Measurements from ENCODE around the gene SLC25A41. TPM values are rescaled to one million over a fixed set of nuclear protein-coding genes. Genes with fewer than 3 reads are reported as not detected.

SLC25A41 gene
- 1.2 to 1.8 TPM (median 1.6 TPM) in 3 replicates for total RNA-seq

DNA sequence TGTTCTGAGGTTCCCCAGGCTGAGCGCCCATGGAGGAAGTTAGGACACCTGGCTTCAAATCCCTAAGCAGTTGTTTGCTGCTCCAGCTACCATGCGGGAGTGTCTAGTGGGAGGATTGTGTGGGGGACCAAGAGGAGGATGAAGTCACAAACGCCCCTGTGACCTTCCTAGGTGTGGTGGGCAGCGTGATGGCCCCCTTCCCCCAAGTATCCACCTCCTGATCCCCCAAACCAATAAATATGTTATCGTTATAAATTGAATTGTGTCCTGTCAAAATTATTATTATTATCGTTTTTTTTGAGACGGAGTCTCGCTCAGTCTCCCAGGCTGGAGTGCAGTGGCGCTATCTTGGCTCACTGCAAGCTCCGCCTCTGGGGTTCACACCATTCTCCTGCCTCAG lies at the start of gene SLC25A41:
TSS of gene SLC25A41 (minus strand) at position 101 of the 400 bp plus-strand sequence. CDS start at position 31, 70 bp downstream.
- DNase-seq (ENCODE audit: low spot score in 2 of 2, unreplicated experiment in 2 of 2): no peak
- Mint-ChIP-seq H3K4me3 (no peak within 1 kb of the TSS), H3K36me3 (no peaks in the 10 kb centered on the region), H3K4me1 (no peaks in the 10 kb centered on the region), H3K27me3 (ENCODE audit: low read depth) (peaks cover 21% of the 10 kb centered on the region), H3K9me3 (no peaks in the 10 kb centered on the region), H3K27ac (no peak within 1 kb of the TSS)
- TF ChIP-seq, protein P1, sequence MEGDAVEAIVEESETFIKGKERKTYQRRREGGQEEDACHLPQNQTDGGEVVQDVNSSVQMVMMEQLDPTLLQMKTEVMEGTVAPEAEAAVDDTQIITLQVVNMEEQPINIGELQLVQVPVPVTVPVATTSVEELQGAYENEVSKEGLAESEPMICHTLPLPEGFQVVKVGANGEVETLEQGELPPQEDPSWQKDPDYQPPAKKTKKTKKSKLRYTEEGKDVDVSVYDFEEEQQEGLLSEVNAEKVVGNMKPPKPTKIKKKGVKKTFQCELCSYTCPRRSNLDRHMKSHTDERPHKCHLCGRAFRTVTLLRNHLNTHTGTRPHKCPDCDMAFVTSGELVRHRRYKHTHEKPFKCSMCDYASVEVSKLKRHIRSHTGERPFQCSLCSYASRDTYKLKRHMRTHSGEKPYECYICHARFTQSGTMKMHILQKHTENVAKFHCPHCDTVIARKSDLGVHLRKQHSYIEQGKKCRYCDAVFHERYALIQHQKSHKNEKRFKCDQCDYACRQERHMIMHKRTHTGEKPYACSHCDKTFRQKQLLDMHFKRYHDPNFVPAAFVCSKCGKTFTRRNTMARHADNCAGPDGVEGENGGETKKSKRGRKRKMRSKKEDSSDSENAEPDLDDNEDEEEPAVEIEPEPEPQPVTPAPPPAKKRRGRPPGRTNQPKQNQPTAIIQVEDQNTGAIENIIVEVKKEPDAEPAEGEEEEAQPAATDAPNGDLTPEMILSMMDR (IDR thresholded peaks at IDR 0.05; ENCODE audit: unreplicated experiment): no peak

DNA sequence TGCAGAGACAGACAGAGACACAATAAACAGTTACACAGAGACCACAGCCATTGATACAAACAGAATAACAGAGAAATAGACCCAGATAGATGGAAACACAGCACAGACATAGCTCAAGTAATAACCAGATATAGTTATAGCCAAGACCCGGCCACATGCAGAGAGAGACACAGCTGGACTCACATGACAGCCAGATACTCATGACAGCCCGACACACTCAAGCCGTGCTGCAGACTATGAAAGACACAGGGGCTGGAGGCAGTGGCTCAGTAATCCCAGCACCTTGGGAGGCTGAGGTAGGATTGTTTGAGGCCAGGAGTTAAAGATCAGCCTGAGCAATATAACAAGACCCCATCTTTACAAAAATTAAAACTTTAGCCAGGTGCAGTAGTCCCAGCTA lies 49.7 kb upstream of the SLC25A41 start:
- H3K27me3 Mint-ChIP-seq (ENCODE audit: low read depth): peaks cover 19% of the 10 kb centered on the region
- H3K27ac Mint-ChIP-seq: no peak overlapping the region
- no peaks in the 10 kb centered on the region for H3K4me1 Mint-ChIP-seq
- TF ChIP-seq, protein P1 (IDR thresholded peaks at IDR 0.05; ENCODE audit: unreplicated experiment): no peak
- H3K36me3 Mint-ChIP-seq: no peaks in the 10 kb centered on the region
- no peak for DNase-seq (ENCODE audit: low spot score in 2 of 2, unreplicated experiment in 2 of 2)
- no peaks in the 10 kb centered on the region for H3K9me3 Mint-ChIP-seq
- no peak overlapping the region for H3K4me3 Mint-ChIP-seq

DNA sequence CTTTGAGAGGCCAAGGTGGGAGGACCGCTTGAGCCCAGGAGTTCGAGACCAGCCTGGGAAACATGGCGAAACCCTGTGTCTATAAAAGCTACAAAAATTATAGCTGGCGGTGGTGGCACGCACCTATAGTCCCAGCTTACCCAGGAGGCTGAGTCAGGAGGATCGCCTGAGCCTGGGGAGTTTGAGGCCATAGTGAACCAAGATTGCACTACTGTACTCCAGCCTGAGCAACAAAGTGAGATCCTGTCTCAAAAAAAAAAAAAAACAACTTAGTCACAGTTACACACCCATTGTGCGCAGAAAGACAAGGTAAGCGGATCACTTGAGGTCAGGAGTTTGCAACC lies 48.8 kb upstream of the SLC25A41 start:
- no peaks in the 10 kb centered on the region for H3K4me1 Mint-ChIP-seq
- peaks cover 21% of the 10 kb centered on the region for H3K27me3 Mint-ChIP-seq (ENCODE audit: low read depth)
- no peak for DNase-seq (ENCODE audit: low spot score in 2 of 2, unreplicated experiment in 2 of 2)
- H3K4me3 Mint-ChIP-seq: no peak overlapping the region
- TF ChIP-seq, protein P1 (IDR thresholded peaks at IDR 0.05; ENCODE audit: unreplicated experiment): no peak
- no peaks in the 10 kb centered on the region for H3K9me3 Mint-ChIP-seq
- H3K36me3 Mint-ChIP-seq: no peaks in the 10 kb centered on the region
- no peak overlapping the region for H3K27ac Mint-ChIP-seq

DNA sequence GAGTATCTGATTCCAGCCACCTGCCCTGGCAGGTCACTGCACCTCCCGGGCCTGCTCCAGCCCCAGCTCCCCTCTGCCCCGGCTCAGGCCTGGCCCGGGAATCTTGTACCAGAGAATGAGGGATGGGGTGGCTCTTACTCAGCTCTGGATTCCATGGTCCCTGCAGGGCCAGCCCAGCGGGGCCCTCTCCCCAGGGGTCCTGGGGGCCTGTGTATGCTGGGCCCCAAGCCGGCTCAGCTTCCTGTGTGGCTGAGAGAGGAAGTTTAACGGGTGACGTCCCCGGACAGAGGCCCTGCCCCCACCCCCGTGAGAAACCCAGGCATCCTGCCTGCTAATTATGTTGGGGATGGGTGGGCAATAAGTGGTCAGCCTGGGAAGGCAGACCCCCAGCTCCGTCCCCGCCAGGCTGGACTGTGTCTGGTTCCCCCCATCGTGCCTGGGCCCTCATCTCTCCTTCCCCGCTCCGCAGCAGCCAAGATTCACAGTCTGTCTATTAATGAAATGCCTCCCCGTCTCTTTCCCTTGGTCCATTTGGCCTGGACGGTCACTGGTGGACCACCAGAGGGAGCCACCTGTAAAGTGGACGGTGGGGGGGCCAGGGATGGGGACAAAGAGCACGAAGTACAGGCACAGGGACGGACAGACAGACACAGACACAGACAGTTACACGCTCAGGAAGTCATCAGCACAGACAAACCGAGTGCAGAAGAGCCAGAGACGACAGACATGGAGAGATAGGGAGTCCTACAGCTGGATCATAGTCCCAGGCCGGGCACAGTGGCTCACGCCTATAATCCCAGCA lies 48.2 kb upstream of the SLC25A41 start, which contains the start of gene DENND1C:
TSS of gene DENND1C (minus strand) at position 247 of the 802 bp plus-strand sequence. CDS start at position 155, 92 bp downstream.
- Mint-ChIP-seq H3K4me3 (no peak within 1 kb of the TSS), H3K36me3 (no peaks in the 10 kb centered on the region), H3K27ac (no peak within 1 kb of the TSS)

DNA sequence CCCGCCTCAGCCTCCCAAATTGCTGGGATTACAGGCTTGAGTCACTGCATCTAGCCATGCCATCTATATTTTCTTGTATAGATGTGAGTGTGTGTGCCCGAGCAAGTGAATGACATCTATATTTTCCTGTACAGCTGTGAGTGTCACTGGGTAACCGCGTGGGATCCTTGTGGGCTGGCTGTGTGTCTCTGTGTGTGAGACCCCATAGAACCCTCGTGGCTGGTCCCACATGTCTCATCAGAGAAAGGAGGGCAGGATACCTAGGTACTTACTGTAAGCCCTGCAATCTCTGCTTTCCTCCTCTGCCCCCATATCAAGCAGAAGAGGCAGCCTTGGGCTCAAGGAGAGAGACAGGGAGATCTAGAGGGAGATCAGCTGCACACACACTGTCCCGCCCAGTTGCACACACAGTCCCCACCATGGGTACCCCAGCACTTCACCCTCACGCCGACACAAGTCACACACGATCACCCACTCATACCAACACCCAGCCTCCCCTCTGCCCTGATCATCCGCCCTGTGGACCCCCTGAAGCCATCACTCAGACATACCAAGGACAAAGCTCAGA lies 47.4 kb upstream of the SLC25A41 start:
- peaks cover 30% of the 10 kb centered on the region for H3K27me3 Mint-ChIP-seq (ENCODE audit: low read depth)
- H3K4me1 Mint-ChIP-seq: no peaks in the 10 kb centered on the region
- TF ChIP-seq, protein P1 (IDR thresholded peaks at IDR 0.05; ENCODE audit: unreplicated experiment): no peak
- H3K9me3 Mint-ChIP-seq: no peaks in the 10 kb centered on the region
- no peaks in the 10 kb centered on the region for H3K36me3 Mint-ChIP-seq
- no peak for DNase-seq (ENCODE audit: low spot score in 2 of 2, unreplicated experiment in 2 of 2)
- H3K27ac Mint-ChIP-seq: no peak overlapping the region
- H3K4me3 Mint-ChIP-seq: no peak overlapping the region

More for the DNA sequence above, 48.2 kb upstream of the SLC25A41 start, which contains the start of gene DENND1C:
- H3K9me3 Mint-ChIP-seq: no peaks in the 10 kb centered on the region
- no peak for DNase-seq (ENCODE audit: low spot score in 2 of 2, unreplicated experiment in 2 of 2)
- peaks cover 24% of the 10 kb centered on the region for H3K27me3 Mint-ChIP-seq (ENCODE audit: low read depth)
- no peaks in the 10 kb centered on the region for H3K4me1 Mint-ChIP-seq
- TF ChIP-seq, protein P1 (IDR thresholded peaks at IDR 0.05; ENCODE audit: unreplicated experiment): peak; percentile 38
